HG03575 (cell line): Measurements from ENCODE around the gene MRTFB.

Experiments
- ATAC-seq: cut with Tn5 transposase; IDR thresholded peaks from one replicate; pipeline ENCODE4 v1.9.1; 2021; ENCODE audit not compliant: unreplicated experiment, insufficient number of reproducible peaks, low FRiP score; ENCODE audit errors: extremely low read depth

The MRTFB gene

GRCh38 chr16:14202095-14202494 lies 131.0 kb downstream of the MRTFB start:
- ATAC-seq = no peak

GRCh38 chr16:14202697-14203096 lies 131.6 kb downstream of the MRTFB start:
- no peak for ATAC-seq

GRCh38 chr16:14203166-14203565 lies 132.0 kb downstream of the MRTFB start:
- no peak for ATAC-seq

GRCh38 chr16:14205666-14206065 lies 134.5 kb downstream of the MRTFB start:
- no peak for ATAC-seq

- ATAC-seq = no peak
These were observed 140.9 kb downstream of the MRTFB start for GRCh38 chr16:14211856-14212543.

GRCh38 chr16:14215941-14216340 lies 144.8 kb downstream of the MRTFB start:
- ATAC-seq = no peak

GRCh38 chr16:14219983-14220382 lies 148.9 kb downstream of the MRTFB start:
- no peak for ATAC-seq

- ATAC-seq = no peak
These were observed 152.5 kb downstream of the MRTFB start for GRCh38 chr16:14223632-14224031.

GRCh38 chr16:14225457-14225856 lies 154.3 kb downstream of the MRTFB start:
- ATAC-seq = no peak

- no peak for ATAC-seq
These were observed 161.2 kb downstream of the MRTFB start for GRCh38 chr16:14232106-14232864.

- ATAC-seq = no peak
These were observed 165.3 kb downstream of the MRTFB start for GRCh38 chr16:14236401-14236800.

GRCh38 chr16:14238756-14239155 lies 167.6 kb downstream of the MRTFB start:
- ATAC-seq = no peak

GRCh38 chr16:14239791-14240190 lies 168.7 kb downstream of the MRTFB start:
- no peak for ATAC-seq

GRCh38 chr16:14240219-14240843 lies 169.2 kb downstream of the MRTFB start:
- ATAC-seq = no peak

- no peak for ATAC-seq
These were observed 169.8 kb downstream of the MRTFB start for GRCh38 chr16:14240964-14241363.

GRCh38 chr16:14241631-14242030 lies 170.5 kb downstream of the MRTFB start:
- no peak for ATAC-seq

- no peak for ATAC-seq
These were observed 171.7 kb downstream of the MRTFB start for GRCh38 chr16:14242769-14243168.

GRCh38 chr16:14244196-14245010 lies 173.3 kb downstream of the MRTFB start:
- no peak for ATAC-seq

GRCh38 chr16:14248791-14249190 lies 177.7 kb downstream of the MRTFB start:
- ATAC-seq = no peak
